Gastrocnemius medialis (tissue), 4 donors: ENCODE measurements around the gene DNAAF5.

Experiments used
- POLR2A ChIP-seq, 2 donors: fragments of 450-650 bp; IDR thresholded peaks; one replicate each; pipeline ENCODE4 v1.6.1; 2017; ENCODE audit warnings: antibody characterized with exemption in 2 of 2, mild to moderate bottlenecking in 2 of 2, moderate library complexity in 2 of 2
- TF ChIP-seq, protein P1 (sequence below), 5 experiments: fragments of 450-650 bp in 3 of 5; fragments of 200-600 bp in 2 of 5; sonication (generic) in 2 of 5; IDR thresholded peaks in 4 of 5; conservative IDR thresholded peaks in 1 of 5; 1 replicate in 4 of 5; 2 replicates in 1 of 5; pipeline ENCODE4 v1.5.1; 2016 to 2019; ENCODE audit warnings: antibody characterized with exemption in 5 of 5, mild to moderate bottlenecking in 3 of 5, moderate library complexity in 3 of 5

- TF ChIP-seq, protein P1, sequence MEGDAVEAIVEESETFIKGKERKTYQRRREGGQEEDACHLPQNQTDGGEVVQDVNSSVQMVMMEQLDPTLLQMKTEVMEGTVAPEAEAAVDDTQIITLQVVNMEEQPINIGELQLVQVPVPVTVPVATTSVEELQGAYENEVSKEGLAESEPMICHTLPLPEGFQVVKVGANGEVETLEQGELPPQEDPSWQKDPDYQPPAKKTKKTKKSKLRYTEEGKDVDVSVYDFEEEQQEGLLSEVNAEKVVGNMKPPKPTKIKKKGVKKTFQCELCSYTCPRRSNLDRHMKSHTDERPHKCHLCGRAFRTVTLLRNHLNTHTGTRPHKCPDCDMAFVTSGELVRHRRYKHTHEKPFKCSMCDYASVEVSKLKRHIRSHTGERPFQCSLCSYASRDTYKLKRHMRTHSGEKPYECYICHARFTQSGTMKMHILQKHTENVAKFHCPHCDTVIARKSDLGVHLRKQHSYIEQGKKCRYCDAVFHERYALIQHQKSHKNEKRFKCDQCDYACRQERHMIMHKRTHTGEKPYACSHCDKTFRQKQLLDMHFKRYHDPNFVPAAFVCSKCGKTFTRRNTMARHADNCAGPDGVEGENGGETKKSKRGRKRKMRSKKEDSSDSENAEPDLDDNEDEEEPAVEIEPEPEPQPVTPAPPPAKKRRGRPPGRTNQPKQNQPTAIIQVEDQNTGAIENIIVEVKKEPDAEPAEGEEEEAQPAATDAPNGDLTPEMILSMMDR (IDR thresholded peaks at IDR 0.05 in 4 of 5, conservative IDR thresholded peaks at IDR 0.05 in 1 of 5), result no peak
- no peak for TF ChIP-seq POLR2A (IDR thresholded peaks at IDR 0.05)
These were observed 19.9 kb downstream of the DNAAF5 start for GRCh38 chr7:746155-747061.
